Activated naive CD4-positive, alpha-beta T cell (primary cell): Measurements from ENCODE around the gene PDCD11.

Experiments used
- DNase-seq, 4 experiments: peaks; one replicate each; lab custom pipeline; 2025; lab: John Stamatoyannopoulos, UW

Gene PDCD11

DNA sequence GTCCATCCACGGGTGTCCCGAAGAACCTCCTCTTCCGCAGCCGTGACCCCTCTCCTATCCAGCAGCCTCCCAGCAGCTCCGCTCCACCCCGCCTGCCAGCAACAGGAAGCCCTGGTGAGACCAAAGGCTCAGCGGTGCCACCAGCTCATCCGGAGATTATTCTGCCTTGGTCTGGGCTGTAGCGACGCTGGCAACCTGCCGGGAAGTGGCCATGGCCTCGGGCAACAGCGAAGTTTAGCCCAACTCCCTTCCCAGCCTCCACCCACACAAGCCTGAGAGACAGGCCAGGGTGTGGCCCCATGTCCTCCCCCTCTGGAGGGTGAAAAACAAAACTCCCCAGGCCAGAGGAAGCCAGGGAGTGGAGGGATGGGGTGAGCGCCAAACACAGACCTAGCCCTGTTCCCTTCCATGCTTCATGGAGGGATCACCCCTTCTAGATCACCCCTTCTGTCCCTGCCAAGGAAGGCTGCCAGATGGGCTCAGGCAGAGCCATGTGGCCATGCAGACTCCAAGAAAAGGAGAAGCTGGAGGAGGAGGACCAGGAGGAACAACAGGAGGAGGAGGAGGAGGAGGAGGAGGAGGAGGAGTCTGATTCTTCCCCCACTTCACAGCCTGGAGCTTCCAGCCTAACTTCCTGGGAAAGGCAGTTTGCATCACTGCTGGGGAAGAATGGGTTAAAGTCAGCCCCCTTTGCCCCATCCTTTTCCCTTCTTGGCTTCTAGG is 54.8 kb downstream of the PDCD11 start:
- DNase-seq, result peak in 2 of 4 experiments; percentile 8 to 30

DNA sequence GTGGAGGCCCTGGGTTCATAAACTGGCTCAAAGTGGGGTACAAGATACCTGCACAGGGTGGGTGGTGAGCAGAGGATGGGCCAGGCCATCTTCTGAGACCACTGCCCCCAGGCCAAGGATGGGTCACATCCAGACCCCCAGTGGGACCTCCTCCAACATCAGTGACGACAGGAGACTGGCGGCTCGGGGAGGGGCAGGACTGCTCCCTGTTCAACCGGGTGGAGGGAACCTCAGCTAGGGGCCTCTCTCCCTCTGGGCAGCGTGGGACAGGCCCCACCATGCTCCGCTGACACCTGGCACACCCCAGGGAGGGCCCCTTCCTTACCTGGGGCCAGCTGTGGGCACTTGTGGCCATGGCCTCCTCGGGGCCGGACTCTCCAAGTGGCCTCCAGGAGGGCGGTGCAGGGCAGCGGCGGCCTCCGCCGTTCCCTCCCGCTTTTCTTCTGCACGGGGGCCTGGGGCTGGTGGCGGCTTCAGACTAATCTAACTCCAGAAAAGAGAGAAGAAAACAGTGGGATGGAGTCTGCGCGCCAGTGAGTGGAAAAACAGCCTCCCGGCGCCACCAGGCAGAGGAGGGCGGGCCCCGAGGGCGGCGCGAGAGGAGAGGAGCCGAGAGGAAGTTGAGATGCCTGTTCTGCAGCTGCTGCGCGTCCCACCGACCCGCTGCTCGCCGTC is 55.5 kb downstream of the PDCD11 start, which contains the start of gene CALHM2:
TSS of gene CALHM2 (minus strand) at position 540 of the 675 bp plus-strand sequence. CDS start 2,429 bp downstream, outside the sequence.
- peak in 3 of 4 experiments; percentile 22 to 48 (median 42) for DNase-seq

DNA sequence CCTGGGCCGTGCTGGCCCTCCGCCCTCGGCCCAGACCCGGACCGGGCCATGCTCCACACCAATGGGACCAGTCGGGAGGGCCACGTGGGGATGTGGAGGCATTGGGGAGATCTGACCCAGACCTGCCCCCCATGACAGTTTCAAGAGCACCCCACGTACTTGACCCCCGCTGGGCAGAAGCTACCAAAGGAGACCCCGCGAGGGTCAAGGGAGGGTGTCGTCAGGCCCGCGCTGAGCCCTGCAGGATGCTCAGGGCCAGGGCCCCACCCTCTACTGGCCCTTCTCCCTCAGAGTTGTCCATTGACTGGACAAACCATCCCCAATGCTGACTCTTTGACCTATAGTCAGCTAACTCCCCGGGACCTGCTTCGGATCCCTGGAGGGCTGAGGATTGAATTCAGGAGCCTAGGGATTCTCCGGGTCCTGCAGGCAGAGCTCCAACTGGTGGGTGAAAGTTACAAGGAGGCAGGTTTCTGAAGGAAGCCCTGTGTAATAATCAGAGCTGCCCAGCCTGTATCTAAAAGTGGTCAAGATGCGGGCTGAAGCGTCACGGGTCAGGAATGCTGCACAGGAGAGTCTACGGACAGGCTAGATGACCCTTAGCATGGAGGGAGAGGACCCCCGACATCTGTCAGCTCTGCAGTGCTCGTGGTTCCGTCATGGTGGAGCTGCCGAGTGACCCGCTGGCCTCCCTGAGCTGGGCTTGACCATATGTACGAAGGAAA is 56.2 kb downstream of the PDCD11 start:
- DNase-seq, result no peak

DNA sequence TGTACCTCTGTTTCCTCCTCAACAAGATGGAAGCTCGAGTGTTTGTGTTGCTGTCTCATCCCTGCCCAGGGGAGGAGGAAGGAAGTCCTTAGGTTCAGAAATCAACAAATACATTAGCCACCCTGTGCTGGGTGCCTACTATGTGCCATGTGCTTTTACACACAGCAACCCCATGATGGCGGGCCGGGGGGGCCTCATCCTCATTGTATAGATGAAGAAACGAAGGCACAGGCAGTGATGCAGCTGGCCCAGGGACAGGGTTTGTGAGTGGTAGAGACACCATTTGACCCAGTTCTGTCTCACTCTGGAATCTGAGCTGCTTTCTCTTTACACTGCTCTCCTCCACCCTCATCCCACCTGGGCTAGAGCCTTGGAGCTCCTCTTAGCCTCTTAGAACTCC is 57.6 kb downstream of the PDCD11 start:
- DNase-seq, result no peak

DNA sequence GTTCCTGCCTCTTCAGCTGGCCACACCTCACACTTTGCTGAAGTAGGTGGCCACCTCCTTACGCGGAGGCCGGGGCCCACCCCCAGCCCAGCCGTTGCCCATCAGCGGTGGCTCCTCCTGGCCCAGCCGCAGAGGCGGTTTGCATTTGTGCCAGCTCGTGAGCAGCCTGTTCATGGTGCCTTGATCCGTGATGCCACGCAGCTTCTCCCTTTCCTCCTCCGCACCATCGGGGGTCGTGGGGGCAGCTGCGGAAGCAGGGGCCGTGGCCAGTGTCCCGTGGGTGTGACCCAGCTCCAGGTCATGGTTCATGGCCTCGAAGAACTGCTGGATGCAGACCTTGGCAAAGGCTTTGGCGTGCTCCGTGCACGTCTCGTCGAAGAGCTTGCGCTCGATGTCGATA is 58.8 kb downstream of the PDCD11 start:
- no peak for DNase-seq

DNA sequence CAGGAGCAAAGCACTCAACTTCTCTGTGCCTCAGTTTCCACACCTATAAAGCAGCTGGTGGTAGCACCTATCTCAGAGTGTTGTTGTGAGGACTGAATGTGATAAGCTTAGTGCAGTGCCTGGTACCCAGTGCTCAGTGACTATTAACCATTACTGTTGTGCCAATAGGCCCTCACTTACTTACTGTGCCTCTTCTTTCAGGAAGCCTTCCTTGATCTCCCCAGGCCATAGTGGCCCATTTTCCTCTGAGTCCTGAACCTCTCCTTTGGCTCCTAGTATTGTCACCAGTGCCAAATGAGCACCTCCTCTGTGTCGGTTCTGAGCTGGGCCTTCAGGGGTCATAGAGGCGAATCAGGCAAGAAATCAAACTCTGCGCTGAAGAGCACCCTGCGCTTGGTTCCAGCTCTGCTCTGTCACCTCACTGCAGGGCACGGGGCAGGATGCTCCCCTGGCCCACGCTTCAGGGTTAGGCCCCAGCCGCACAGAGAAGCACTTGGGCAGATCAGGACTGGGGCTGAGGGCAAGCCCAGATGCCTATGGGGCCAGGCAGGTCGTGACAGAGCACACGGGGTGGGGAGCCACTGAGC is 59.7 kb downstream of the PDCD11 start:
- no peak for DNase-seq

DNA sequence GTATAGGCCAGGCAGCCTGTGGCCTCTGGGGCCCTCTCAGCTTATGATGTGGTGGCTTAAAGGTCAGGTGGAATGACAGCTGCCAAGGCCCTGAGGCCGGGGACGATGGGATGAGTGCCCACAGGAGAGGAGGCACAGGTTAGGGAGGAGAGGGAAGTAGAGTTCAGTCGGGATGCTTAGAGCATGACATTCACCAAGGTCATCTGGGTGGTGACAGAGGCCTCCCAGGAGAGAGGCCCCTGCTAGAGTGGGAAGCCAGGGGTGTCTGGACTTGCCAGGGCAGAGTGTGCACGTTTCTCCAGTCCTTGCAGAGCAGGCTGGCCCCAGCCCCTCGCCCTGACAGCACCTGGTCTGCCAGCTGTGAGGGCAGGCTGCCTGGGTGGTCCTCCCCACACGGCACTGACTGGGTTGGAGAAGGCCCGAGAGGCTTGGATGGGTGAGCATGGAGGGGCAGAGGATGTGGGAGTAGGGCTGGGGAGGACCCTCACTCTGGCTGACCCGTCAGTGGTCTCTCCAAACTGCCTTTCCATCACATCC is 60.8 kb downstream of the PDCD11 start:
- DNase-seq, result no peak

DNA sequence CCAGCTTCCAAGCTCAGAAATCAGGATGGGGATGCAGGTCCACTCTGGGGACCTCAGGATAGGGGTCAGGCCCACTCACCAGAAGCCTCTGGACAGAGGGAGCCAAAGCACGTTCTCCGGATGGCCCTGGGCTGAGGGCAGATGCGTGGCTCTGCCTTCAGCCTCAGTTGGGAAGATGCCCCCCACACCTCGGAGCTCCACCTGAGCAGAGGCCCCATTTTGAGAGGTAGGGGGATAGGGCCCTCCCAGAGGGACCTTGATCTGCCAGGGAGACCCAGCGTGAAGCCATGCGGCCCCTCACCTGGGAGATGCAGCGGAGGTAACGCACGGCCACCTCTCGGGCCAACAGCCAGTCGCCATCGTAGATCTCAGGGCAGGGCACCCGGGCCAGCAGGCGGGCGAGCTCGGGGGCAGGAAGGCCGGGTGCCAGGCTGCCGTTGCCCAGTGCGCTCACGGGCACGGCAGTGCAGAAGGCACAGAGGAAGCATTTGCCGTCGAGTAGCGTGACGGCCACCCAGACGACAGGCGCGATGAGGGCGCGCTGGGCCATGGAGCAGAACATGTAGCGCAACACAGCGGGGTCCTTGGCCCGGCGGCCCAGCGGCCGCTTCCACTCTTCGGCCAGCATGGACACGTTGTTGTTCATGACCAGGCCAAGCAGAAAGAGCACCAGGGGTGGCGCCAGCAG is 61.6 kb downstream of the PDCD11 start:
- DNase-seq, result no peak

DNA sequence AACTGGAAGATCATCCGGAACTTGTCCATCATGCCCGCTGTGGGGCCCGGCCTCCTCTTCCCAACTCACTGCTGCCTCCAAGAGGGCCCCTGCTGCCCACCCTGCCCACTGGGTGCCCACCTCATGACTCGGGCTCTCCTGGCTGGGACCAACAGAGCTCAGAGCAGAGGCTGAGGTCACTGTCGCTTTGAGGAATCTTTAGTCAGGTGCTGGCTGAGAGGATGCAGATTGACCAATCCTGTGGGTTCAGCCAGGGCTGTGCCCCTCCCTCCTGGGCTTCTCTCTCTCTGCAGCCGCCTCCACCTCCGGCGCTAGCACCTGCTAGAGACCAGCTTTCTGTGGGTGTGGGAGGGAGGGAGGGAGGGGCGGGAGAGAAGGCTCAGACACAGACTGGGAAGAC is 62.3 kb downstream of the PDCD11 start, which contains the start of gene CALHM1:
TSS of gene CALHM1 (minus strand) at position 181 of the 400 bp plus-strand sequence. CDS start at position 32, 149 bp downstream.
- DNase-seq, result no peak

DNA sequence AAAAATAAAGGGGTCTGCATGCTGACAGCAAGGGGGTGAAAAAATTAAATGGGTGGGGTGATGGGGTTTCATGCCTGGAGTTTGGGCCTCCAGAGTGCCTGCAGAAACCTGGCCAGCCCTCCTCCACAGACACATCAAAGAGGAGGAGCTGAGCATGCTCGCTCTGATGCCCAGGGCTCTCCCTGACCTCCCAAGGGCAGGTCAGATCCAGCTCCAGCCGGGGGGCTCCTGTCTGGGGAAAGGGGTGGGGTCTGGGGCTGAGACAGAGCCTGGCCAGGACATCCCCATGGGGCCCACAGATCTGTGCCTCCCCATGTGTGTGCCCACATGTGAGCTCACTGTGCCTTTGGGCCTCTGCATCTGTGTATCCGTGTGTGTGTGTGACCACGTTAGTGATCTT is 63.2 kb downstream of the PDCD11 start:
- no peak for DNase-seq

DNA sequence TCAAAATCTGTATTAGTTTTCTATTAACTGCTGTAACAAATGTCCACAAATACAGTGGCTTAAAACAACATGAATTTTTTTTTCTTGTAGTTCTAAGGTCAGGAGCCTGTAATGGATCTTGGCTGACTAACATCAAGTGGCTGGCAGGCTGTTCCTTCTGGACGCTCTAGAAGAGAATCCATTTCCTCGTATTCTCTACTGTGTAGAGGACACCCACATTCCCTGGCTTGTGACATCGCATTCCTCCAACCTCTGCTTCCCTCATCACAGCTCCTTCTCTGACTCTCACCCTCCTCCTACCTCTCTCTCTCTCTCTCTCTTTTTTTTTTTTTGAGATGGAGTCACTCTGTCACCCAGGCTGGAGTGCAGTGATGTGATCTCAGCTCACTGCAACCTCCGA is 67.1 kb downstream of the PDCD11 start:
- DNase-seq, result no peak

DNA sequence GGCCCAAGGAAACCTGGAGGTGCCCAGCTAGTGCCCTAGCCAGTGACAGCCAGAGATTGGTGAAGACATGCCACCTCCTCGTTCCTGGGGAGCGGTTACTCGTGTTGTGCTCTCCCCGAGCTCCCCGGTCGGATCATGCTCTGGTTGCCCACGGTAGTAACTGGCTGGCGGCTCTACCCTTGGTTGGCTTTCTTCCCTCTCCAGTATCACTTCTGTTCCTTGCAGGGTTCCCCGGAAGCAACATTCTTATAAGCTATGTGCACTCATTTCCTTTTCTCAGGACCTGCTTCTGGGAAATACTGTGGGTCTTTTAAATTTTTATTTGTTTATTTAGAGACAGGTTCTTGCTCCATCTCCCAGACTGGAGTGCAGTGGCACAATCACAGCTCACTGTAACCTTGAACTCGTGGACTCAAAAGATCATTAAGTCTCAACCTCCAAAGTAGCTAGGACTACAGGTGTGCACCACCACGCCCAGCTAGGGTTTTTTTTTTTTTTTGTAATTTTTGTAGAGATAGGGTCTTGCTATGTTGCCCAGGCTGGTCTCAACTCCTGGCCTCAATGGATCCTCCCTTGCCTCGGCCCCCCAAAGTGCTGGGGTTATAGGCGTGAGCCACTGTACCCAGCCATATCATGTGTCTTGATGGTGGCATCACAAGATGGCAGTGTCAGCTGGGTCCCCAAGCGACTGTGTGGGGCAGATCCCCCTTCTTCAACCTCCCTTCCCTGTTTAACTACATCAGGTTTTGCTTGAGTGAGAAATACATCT is 69.2 kb downstream of the PDCD11 start:
- DNase-seq, result no peak

DNA sequence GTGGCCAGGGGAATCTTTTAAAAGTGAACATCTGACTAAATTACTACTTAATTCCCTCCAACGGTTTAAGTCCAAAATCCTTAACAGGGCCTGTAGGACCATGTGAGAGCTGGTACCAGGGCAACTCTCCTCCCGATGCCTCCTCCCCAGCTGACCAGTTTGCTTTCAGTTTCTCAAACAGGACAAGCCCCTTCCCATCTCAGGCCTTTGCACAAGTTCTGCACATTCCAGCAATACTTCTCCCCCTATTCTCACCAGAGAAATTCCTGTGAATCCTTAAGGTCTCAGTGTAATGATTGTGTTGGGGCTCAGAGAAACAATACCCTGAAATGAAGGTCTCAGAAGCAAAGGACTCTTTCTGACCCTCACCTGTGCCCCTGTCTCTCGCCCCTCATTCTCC is 70.3 kb downstream of the PDCD11 start:
- DNase-seq, result no peak

DNA sequence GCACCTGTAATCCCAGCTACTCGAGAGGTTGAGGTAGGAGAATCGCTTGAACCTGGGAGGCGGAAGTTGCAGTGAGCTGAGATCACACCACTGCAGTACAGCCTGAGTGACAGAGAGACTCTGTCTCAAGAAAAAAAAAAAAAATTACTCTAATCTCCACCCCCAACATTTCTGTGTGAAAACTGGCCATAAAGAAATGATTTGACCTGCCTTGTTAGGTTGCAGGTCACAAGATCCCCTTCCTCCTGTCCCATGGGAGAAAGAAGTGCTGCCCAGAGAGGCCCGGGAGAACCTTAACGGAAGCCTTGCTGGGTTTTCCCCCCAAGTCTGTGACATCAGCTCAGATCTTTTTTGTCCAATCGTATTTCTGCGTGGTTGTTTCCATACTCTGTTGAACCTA is 71.0 kb downstream of the PDCD11 start:
- no peak for DNase-seq

DNA sequence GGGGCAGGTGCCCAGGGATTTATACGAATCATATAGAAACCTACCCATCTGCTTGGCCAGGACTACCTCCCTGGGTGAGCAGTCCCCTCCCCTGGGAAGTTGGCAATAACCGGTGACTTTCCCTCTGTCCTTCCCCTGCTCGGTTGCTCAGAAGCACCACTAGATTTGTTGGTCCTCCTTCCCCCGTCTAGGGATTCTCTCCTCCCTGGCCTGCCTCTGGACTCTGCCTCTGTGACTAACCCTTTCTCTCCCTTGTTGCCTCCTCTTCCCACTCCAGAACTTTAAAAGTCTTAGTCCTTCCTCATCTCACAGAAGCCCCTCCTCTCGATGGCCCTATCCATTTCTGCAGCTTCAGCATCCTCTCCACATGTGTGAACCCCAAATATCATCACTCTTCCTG is 72.8 kb downstream of the PDCD11 start:
- no peak for DNase-seq

DNA sequence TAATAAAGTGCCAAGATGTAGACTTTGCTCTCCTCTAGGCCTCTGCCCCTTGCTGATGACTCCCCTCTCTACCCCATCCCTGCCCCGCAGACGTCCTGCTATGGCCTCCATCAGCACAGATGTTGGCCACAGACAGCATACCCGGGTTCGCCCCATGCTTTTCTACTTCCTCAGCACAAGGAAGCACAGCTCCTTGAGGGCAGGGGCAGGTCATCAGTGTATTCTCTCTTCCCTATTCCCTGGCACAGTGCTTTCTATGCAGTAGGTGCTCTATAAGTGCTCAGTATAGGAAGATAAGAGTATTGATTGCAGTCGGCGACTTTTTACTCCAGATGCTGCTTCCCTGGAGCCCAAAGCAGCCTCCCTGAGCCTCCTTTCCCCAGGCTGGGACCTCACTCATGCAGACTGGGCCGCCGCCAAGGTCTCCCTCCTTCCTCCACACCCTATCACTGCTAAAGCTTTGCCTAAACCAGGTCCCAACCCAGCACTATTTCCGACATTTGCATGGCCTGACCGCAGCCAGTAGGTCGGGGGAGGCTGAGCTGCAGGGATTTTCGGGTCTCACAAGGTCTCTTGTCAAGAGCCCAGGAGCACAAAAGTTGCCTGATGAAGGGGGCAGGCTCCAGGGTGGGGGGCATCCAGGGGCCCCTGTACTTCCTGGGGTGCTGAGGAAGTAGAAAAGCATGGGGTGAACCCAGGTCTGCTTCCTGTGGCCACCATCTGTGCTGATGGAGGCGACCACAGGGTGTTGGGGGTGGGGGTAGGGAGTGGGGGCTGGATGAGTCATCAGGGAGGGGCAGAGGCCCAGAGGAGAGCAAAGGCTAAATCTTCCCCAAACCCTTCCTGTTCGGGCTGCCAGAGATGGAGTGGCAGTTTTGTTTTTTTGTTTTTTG is 74.6 kb downstream of the PDCD11 start:
- peak in 2 of 4 experiments; percentile 48 for DNase-seq

DNA sequence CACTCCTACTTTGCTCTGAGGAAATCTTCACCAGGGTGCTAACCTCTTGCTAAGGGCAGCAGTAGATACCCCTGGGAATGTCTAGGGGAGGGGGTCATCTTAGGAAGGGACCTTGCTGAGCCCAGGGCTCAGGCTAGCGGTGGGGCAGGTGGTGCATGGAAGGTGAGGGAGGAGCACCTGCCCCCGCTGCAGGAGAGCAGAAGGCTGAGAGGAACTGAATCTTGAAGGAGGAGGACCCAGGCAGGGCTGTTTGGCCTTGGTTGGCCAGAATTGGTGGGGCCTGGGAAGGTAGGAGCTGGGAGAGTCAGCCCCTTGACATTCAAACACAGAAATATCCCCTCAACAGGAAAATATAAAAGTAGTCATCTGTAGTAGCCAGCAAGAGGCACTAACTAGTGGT is 75.6 kb downstream of the PDCD11 start:
- DNase-seq, result no peak

DNA sequence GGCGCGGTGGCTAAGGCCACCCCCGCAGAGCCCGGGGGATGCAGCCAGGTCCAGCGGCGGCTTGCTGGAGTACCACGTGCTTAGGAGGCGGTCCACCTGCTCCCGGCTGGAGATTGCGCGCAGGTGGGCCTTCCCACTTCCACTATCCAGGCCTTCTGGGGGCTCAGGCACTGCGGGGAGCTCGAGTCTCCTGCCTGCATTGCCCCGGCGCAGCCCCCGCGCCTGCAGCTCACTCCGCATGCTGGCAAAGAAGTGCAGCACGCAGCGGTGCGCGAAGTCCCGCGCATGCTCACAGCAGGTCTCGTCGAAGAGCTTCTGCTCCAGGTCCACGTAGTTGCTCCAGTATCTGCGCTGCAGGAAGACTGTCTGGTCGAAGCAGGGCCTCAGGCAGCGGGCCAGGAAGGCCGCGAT is 76.8 kb downstream of the PDCD11 start:
- no peak for DNase-seq

DNA sequence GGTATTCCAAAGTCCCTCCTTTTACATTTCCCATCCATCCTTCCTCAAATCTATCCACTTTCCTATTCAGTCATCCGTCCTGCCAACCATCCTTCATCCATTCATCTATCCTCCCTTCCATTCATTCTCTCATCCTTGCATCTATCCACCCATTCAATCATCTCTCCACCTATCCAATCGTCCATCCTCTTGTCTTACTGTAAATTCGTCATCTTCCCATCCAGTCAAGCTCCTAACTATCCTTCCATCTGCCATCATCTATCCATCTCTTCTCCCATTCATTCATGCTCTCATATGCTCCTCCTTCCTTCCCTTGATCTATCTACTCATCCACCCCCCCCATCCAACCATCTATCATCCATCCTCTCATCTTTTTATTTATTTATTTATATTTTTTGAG is 77.7 kb downstream of the PDCD11 start:
- DNase-seq, result no peak

DNA sequence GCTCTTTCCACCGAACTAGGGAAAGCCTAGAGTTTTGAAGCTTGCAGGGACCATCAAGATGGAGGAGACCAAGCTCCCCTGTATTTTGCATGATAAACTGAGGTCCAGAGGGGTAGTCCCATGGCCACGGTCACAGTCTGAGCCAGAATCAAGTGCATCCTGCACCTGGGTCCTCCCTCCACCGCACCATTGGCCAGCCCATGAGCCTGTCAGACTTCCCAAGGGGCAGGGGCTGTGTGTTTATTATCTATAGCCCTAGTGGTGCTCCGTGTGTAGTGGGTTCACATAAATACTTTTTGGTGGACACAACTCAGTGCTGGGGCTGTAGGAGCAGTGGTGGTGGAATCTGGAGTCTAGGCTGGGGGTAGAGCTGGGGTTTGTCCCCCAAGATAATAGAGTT is 79.0 kb downstream of the PDCD11 start:
- no peak for DNase-seq
